ENCODE data around the gene OXNAD1. TPM values are rescaled to one million over a fixed set of nuclear protein-coding genes. Genes with fewer than 3 reads are reported as not detected.

OXNAD1 gene
- total RNA-seq, 1 experiment from 2014 or later: 27.6 TPM

GRCh38 chr3:16300307-16300706 lies 35.3 kb downstream of the OXNAD1 start:
- H3K36me3 Mint-ChIP-seq (ENCODE audit: insufficient read depth, unreplicated experiment): peaks cover 57% of the 10 kb centered on the region
- ChIA-PET CTCF (interaction anchor here (1.7 to 1.8 kb wide), 2 partner anchors 10 to 20 kb away, joined by 5 to 12 read pairs; no protein-coding TSS in a partner anchor), POLR2A (interaction anchor here (0.6 to 0.9 kb wide), 2 partner anchors 10 to 489 kb away, joined by 3 to 4 read pairs; no protein-coding TSS in a partner anchor)
- H3K4me1 Mint-ChIP-seq (ENCODE audit: insufficient read depth, unreplicated experiment): no peaks in the 10 kb centered on the region
- H3K9me3 Mint-ChIP-seq (ENCODE audit: unreplicated experiment): no peaks in the 10 kb centered on the region
- no peak overlapping the region for H3K4me3 Mint-ChIP-seq (ENCODE audit: unreplicated experiment)
- no peaks in the 10 kb centered on the region for H3K27me3 Mint-ChIP-seq (ENCODE audit: insufficient read depth, unreplicated experiment)
- intact Hi-C loops (cut with micrococcal nuclease): no loop called here
- TF ChIP-seq, protein P1, sequence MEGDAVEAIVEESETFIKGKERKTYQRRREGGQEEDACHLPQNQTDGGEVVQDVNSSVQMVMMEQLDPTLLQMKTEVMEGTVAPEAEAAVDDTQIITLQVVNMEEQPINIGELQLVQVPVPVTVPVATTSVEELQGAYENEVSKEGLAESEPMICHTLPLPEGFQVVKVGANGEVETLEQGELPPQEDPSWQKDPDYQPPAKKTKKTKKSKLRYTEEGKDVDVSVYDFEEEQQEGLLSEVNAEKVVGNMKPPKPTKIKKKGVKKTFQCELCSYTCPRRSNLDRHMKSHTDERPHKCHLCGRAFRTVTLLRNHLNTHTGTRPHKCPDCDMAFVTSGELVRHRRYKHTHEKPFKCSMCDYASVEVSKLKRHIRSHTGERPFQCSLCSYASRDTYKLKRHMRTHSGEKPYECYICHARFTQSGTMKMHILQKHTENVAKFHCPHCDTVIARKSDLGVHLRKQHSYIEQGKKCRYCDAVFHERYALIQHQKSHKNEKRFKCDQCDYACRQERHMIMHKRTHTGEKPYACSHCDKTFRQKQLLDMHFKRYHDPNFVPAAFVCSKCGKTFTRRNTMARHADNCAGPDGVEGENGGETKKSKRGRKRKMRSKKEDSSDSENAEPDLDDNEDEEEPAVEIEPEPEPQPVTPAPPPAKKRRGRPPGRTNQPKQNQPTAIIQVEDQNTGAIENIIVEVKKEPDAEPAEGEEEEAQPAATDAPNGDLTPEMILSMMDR (IDR thresholded peaks at IDR 0.05; ENCODE audit: unreplicated experiment): no peak
- no TSS peak for BruUV-seq (replicated peaks)
- DNase-seq (ENCODE audit: unreplicated experiment): no peak
- no peak overlapping the region for H3K27ac Mint-ChIP-seq (ENCODE audit: low read depth, unreplicated experiment)

GRCh38 chr3:16300881-16301359 lies 35.9 kb downstream of the OXNAD1 start:
- ChIA-PET POLR2A (interaction anchor here (0.6 to 0.9 kb wide), 2 partner anchors 11 to 488 kb away, joined by 3 to 4 read pairs; no protein-coding TSS in a partner anchor), CTCF (interaction anchor here (0.5 to 1.8 kb wide), 3 partner anchors 10 to 866 kb away, joined by 3 to 12 read pairs (median 5); no protein-coding TSS in a partner anchor)
- TF ChIP-seq, protein P1 (IDR thresholded peaks at IDR 0.05; ENCODE audit: unreplicated experiment): no peak
- Mint-ChIP-seq H3K27ac (ENCODE audit: low read depth, unreplicated experiment) (no peak overlapping the region), H3K27me3 (ENCODE audit: insufficient read depth, unreplicated experiment) (no peaks in the 10 kb centered on the region), H3K36me3 (ENCODE audit: insufficient read depth, unreplicated experiment) (peaks cover 51% of the 10 kb centered on the region), H3K9me3 (ENCODE audit: unreplicated experiment) (no peaks in the 10 kb centered on the region), H3K4me3 (ENCODE audit: unreplicated experiment) (no peak overlapping the region), H3K4me1 (ENCODE audit: insufficient read depth, unreplicated experiment) (no peaks in the 10 kb centered on the region)
- BruUV-seq (replicated peaks): no TSS peak
- DNase-seq (ENCODE audit: unreplicated experiment): no peak
- intact Hi-C loops (cut with micrococcal nuclease): no loop called here

DNA sequence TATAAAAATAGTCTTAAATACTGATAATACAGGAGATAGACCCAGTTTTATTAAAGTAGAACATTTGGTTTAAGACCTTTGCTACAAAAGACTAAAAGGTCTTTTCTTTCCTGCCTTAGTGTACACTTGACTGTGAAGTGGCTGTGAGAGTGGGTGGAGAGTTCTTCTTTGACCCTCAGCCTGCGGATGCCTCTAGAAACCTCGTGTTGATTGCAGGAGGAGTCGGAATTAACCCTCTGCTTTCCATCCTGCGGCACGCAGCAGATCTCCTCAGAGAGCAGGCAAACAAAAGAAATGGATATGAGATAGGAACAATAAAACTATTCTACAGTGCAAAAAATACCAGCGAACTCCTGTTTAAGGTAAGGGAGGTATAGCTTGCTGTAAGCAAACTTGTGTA lies 36.5 kb downstream of the OXNAD1 start:
- Mint-ChIP-seq H3K36me3 (ENCODE audit: insufficient read depth, unreplicated experiment) (peaks cover 45% of the 10 kb centered on the region), H3K9me3 (ENCODE audit: unreplicated experiment) (no peaks in the 10 kb centered on the region), H3K4me1 (ENCODE audit: insufficient read depth, unreplicated experiment) (no peaks in the 10 kb centered on the region), H3K27ac (ENCODE audit: low read depth, unreplicated experiment) (no peak overlapping the region), H3K4me3 (ENCODE audit: unreplicated experiment) (no peak overlapping the region), H3K27me3 (ENCODE audit: insufficient read depth, unreplicated experiment) (no peaks in the 10 kb centered on the region)
- CTCF ChIA-PET: interaction anchor here (0.5 to 1.8 kb wide), 3 partner anchors 11 to 865 kb away, joined by 3 to 12 read pairs (median 5); no protein-coding TSS in a partner anchor
- POLR2A ChIA-PET: interaction anchor here (0.6 kb wide), 1 partner anchor 78 kb away, joined by 3 read pairs; no protein-coding TSS in a partner anchor
- TF ChIP-seq, protein P1 (IDR thresholded peaks at IDR 0.05; ENCODE audit: unreplicated experiment): no peak
- BruUV-seq (replicated peaks): no TSS peak
- no peak for DNase-seq (ENCODE audit: unreplicated experiment)
- intact Hi-C loops (cut with micrococcal nuclease): no loop called here

DNA sequence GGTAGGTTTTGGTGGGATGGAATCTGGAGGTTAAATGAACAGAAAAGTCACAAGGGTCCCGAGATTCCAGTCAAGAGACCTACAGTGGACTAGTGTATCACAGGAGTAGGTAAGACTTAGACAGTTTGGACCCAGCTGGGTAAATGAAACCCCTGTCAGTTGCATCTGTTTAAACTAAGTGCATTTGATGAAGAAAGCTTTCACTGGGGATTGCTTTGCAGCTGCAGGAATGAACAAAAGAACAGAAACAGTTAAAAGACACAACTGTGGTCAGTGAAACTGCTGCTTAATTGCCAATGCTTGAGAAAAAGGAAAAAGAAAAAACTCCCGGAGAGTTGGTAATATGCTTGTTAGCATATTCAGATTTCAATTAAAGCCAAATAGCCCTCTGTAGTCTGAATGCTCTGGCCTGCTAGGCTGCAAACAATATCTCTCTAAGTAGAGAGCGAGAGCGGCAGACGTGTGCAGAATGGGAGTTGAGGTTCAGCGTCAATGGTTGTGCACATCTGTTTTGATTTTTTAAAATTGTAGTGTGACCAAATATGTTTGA lies 37.1 kb downstream of the OXNAD1 start:
- intact Hi-C loops (cut with micrococcal nuclease): no loop called here
- H3K9me3 Mint-ChIP-seq (ENCODE audit: unreplicated experiment): no peaks in the 10 kb centered on the region
- no peaks in the 10 kb centered on the region for H3K27me3 Mint-ChIP-seq (ENCODE audit: insufficient read depth, unreplicated experiment)
- no peak overlapping the region for H3K4me3 Mint-ChIP-seq (ENCODE audit: unreplicated experiment)
- ChIA-PET POLR2A (interaction anchor here (0.6 to 1.3 kb wide), 2 partner anchors 78 to 222 kb away, joined by 3 to 4 read pairs; no protein-coding TSS in a partner anchor), CTCF (interaction anchor here (3.1 kb wide), 1 partner anchor 12 kb away, joined by 10 read pairs; no protein-coding TSS in a partner anchor)
- peaks cover 41% of the 10 kb centered on the region for H3K36me3 Mint-ChIP-seq (ENCODE audit: insufficient read depth, unreplicated experiment)
- no peak for DNase-seq (ENCODE audit: unreplicated experiment)
- H3K4me1 Mint-ChIP-seq (ENCODE audit: insufficient read depth, unreplicated experiment): no peaks in the 10 kb centered on the region
- no TSS peak for BruUV-seq (replicated peaks)
- TF ChIP-seq, protein P1 (IDR thresholded peaks at IDR 0.05; ENCODE audit: unreplicated experiment): no peak
- H3K27ac Mint-ChIP-seq (ENCODE audit: low read depth, unreplicated experiment): no peak overlapping the region

Measured in MCF 10A (cell line).